Fibroblast of the aortic adventitia (primary cell): ENCODE measurements around the gene PCGF3. TPM values are rescaled to one million over a fixed set of nuclear protein-coding genes. Genes with fewer than 3 reads are reported as not detected.
"Not testable (repeated sequence)": the region's sequence is repeated elsewhere in the genome, so short reads cannot be mapped to it uniquely, and the experiment has no call there.

ENCODE experiments used
- DNase-seq: peaks from one replicate; pipeline ENCODE4 v3.0.0-alpha.2; 2010; ENCODE audit warnings: low read depth
- H3K4me3 ChIP-seq: 2 replicates; pipeline ENCODE4 v1.5.1; 2011; ENCODE audit warnings: low read depth, mild to moderate bottlenecking, control low read depth, low read length, moderate library complexity
- CTCF ChIP-seq: IDR thresholded peaks from 2 replicates; pipeline ENCODE4 v1.5.1; 2011; ENCODE audit warnings: mild to moderate bottlenecking, low read length, control low read depth, inconsistent platforms; ENCODE audit not compliant: insufficient read depth
- total RNA-seq: library from RNA; depleted of rRNA; stranded (reverse); fragments of >200 nt; gene quantifications from 2 replicates; pipeline ENCODE4 v1.2.3, GENCODE V29; 2012; ENCODE audit warnings: low replicate concordance

Gene PCGF3
- total RNA-seq, 1 donor: 24.2 TPM

DNA sequence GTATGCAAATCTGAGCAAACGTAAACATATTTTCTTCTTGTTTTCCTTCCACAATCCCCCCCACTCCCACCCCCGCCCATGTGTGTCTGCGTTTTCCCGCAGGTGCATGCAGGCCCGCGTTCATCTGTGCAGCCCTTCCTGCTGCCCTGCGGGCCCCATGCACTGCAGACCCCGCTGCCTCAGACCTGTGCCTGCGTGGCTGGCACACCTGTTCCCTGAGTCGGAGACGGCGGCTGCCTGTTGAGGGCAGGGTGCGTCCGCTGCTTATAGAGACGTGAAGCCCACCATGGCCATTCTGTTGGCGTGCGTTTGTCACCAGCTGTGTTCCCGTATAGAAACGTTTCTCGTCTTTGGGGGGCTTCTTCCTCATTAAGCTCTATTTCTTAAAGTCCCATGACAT is 51.5 kb downstream of the PCGF3 start:
- no peak for TF ChIP-seq CTCF
- no peak for DNase-seq
- H3K4me3 ChIP-seq: no peak overlapping the region

DNA sequence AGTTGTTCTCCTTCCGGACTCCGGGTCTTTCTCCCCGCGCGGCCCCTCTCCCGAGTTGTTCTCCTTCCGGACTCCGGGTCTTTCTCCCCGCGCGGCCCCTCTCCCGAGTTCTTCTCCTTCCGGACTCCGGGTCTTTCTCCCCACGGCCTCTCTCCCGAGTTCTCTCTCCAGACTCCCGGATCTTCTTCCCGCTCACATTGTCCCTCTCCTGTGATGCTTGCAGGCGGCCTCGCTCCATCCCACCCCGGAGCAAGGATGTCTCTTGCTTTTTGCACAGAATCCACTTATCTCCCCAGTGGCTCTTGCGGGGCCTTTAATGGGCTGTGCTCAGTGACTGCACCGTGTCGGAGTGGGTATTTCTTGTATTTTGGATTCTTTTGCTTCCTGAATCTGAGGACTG is 54.2 kb downstream of the PCGF3 start:
- H3K4me3 ChIP-seq, DNase-seq: not testable (repeated sequence)

- DNase-seq: no peak
- no peak overlapping the region for H3K4me3 ChIP-seq
- TF ChIP-seq CTCF: no peak
Measured at GRCh38 chr4:760616-761015, 55.0 kb downstream of the PCGF3 start.

- no peak for DNase-seq
- no peak for TF ChIP-seq CTCF
Measured at GRCh38 chr4:761086-761485, 55.5 kb downstream of the PCGF3 start.

DNA sequence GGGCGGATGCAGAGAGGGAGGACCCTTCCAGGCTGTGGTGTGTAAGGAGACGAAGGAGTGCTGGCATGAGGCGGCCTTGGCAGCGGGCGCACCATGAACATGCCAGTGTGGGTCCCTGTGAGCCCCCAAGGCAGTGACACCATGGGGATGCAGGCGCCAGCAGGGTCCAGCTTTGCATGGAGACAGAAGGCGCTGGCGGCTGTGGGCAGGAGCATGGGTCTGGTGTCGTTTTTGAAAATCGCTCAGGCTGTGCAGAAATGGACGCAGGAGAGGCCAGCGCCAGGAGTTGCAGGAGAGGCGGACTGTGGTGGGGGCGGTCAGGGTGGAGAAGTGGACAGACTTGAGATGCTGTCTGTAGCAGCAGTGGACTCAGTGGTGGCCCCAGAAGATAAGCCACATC is 56.1 kb downstream of the PCGF3 start:
- H3K4me3 ChIP-seq: no peak overlapping the region
- DNase-seq: no peak
- TF ChIP-seq CTCF: no peak

More at GRCh38 chr4:761086-761485, 55.5 kb downstream of the PCGF3 start:
- no peak overlapping the region for H3K4me3 ChIP-seq

DNA sequence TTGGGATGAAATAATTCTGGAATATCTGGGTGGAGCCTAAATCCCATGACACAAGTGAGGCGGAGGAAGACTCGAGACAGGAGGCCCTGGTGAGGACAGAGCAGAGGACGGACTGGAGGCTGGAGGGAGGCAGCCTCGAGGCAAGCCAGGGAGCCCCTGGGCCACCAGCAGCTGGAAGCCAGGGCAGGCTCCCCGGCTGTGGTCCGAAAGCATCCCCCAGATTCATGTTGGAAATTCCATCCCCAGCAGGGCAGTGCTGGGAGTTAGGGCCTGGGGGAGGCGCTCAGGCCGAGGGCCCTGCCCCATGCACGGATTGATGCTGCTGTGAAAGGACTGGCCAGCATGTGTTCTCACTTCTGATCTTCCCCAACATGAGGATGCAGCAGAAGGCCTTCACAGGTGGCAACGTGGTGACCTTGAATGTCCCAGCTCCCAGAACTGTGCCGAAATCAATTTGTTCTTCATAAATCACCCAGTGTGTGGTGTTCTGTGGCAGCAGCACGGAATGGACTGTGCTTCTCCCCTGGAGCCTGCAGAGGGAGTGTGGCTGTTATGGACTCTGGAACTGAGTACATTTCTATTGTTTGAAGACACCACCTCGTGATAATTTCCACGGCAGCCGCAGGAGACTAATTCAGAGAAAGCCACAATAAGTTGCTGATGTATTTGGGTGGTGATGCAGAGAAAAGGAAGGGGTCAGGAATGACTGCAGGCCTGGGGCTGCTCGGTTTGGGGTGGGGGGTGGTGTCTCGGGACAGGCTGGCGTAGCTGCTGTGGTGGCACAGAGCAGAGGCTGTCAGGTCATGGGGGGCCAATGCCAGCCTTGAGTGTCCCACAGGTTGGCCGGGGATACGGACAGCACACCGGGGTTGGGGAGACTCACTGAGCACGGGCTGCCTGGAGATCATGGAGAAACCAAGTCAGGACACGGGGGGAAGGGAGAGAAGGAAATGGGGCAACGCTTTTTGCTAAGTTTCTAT is 56.9 kb downstream of the PCGF3 start:
- peak; percentile 19 for TF ChIP-seq CTCF
- no peak overlapping the region for H3K4me3 ChIP-seq
- DNase-seq: peak; percentile 19

GRCh38 chr4:763191-763810 is 57.7 kb downstream of the PCGF3 start:
- DNase-seq: no peak
- H3K4me3 ChIP-seq: no peak overlapping the region
- TF ChIP-seq CTCF: no peak
